Fibroblast of mammary gland (primary cell): ENCODE results near the gene CHMP6.

Source experiments
- DNase-seq: peaks from one replicate; pipeline ENCODE4 v3.0.0-alpha.2; 2010; ENCODE audit warnings: low read depth
- H3K4me3 ChIP-seq: 2 replicates; pipeline ENCODE4 v1.5.1; 2011; ENCODE audit warnings: low read depth, mild to moderate bottlenecking, low read length, moderate library complexity; ENCODE audit not compliant: control insufficient read depth
- TF ChIP-seq, protein P1 (sequence below): conservative IDR thresholded peaks from 2 replicates; pipeline ENCODE4 v1.5.1; 2011; ENCODE audit warnings: low read depth, low read length, inconsistent platforms; ENCODE audit not compliant: control insufficient read depth, insufficient read depth

Gene CHMP6

DNA sequence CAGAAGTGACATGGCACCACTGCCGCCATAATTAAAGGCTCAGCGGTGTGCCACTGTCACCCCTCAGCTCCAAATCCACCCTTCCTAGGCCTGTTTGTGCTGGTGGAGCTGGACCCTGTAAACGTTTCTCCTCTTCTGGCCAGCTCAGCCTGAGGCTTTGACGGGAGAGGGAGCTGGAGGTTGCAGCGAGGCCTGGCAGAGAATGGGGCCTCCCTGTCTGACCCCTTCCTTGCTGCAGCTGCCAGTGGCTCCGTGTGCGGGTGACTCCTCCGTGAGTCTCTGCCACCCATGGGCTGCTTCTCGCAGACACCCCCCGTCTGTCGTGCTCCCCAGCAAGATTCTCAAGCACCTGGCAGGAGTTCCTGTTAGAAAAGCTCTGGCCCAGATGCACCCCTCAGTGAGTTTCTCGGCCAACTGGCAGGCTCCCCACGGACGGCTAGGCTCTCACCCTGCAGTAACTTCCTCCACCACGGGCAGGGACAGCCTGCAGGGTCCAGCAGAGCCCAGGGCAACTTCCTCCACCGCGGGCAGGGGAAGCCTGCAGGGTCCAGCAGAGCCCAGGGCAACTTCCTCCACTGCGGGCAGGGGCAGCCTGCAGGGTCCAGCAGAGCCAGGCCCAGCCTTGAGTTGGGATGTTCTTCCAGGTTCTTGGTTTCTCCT, 4.7 kb upstream of the CHMP6 start:
- DNase-seq: no peak
- no peak overlapping the region for H3K4me3 ChIP-seq
- TF ChIP-seq, protein P1, sequence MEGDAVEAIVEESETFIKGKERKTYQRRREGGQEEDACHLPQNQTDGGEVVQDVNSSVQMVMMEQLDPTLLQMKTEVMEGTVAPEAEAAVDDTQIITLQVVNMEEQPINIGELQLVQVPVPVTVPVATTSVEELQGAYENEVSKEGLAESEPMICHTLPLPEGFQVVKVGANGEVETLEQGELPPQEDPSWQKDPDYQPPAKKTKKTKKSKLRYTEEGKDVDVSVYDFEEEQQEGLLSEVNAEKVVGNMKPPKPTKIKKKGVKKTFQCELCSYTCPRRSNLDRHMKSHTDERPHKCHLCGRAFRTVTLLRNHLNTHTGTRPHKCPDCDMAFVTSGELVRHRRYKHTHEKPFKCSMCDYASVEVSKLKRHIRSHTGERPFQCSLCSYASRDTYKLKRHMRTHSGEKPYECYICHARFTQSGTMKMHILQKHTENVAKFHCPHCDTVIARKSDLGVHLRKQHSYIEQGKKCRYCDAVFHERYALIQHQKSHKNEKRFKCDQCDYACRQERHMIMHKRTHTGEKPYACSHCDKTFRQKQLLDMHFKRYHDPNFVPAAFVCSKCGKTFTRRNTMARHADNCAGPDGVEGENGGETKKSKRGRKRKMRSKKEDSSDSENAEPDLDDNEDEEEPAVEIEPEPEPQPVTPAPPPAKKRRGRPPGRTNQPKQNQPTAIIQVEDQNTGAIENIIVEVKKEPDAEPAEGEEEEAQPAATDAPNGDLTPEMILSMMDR: no peak

DNA sequence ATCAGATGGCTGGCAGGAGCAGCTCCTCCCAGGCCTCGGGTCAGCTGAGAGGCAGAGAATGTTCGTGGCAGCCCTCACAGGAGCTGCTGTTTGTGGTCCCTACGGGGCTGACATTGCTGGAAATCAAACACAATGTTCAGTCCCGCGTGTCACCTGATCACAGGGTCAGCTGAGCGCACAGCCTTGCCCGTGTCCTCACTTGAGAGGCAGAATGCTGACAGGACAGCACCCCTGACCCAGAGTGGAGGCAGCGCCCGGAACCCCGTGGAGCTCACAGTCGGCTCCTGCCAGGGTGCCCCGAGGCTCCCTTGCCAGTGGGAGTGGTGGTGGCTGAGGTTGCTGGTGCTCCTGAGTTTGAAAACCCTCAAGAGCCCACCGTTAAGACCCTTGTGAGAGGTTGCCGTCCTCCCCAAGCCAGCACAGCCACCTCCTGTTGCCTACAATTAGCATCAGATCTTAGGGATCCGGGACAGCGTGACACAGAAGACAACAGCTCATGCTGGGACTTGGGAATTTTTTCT, 3.6 kb upstream of the CHMP6 start:
- no peak overlapping the region for H3K4me3 ChIP-seq
- DNase-seq: no peak
- TF ChIP-seq, protein P1: no peak

DNA sequence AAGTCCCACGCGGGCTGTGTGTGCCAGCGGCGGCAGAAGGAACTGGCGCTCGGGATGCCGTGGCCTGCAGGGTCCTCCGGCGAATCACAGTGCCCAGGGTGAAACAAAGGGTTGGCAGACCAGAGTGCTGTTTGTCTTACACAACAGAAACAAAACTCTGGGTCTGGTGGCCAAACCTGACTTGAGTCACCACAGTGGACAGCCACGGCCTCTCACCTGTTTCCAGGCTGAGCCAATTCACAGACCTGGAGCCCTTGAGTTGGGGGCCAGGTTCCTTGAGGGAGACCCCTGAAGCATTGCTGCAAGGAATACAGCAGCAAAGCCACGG, 2.1 kb upstream of the CHMP6 start:
- DNase-seq: no peak
- TF ChIP-seq, protein P1: no peak
- H3K4me3 ChIP-seq: no peak overlapping the region

DNA sequence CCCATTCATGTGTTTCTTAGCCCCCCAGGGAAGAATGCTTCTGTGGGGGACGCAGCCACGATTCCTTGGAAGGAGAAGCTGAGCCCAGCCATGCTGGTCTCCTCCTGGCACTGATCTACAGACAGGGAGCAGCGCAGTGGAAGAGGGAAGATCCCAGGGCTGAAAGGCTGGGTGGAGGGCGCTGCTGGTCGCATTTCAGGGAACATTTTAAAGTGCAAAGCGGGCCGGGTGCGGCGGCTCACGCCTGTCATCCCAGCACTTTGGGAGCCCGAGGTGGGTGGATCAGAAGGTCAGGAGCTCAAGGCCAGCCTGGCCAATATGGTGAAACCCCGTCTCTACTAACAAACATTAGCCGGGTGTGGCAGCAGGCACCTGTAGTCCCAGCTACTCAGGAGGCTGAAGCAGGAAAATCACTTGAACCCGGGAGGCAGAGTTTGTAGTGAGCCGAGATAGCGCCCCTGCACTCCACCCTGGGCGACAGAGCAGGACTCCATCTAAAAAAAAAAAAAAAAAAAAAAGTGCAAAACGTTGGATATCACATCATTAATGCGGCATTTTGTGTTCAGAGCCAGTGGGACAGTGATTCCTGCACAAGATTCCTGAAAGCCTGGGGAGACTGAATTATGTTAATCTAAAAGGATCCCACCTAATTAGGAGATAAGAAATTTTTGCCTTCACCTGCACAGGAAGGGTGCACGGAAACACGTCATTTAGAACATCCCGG, 558 bp upstream of the CHMP6 start:
- H3K4me3 ChIP-seq: peak overlapping the region; percentile 62
- no peak for DNase-seq
- TF ChIP-seq, protein P1: no peak

DNA sequence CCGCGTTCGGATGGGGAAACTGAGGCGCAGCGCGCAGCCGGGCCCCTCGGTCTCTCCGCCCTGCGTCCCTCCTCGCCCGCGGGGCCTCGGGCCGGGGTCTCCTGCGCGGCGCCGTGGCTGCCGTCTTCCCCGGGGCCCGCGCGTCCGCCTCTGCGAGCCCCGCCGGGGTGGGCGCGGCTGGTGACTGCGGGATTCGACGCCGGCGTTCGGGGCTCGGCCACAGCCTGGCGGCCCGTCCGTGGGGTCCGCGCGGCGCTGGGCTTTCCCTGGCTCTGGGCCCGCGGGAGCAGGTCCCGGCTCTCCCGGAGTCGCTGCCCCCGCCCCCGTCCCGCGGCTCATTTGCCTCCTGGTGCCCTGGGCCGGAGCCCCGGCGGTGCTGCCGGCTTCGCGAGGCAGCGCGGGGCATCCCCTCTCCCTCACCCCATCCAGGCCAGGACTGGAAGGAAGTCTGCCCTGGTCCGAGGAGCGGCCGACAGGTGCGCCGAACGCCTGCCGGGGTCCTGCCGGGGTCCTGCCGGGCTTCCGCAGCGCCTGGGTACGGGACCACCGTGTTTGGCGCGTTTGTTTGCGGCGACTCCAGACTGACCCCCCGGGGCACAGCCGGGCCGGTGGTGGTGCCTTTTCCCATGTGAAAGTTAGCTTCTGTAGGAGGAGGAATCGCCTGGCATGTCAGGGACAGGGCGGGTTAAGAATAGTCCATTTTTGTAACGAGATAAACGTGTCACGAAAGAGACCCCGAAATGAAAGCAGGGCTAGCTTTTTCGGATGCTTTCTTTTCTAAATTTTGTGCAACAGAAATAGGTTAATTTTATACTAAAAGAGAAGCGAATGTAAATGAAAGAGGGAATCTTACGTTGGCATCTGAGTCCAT, 671 bp downstream of the CHMP6 start:
- no peak for DNase-seq
- peak overlapping the region; percentile 62 for H3K4me3 ChIP-seq
- TF ChIP-seq, protein P1: no peak

DNA sequence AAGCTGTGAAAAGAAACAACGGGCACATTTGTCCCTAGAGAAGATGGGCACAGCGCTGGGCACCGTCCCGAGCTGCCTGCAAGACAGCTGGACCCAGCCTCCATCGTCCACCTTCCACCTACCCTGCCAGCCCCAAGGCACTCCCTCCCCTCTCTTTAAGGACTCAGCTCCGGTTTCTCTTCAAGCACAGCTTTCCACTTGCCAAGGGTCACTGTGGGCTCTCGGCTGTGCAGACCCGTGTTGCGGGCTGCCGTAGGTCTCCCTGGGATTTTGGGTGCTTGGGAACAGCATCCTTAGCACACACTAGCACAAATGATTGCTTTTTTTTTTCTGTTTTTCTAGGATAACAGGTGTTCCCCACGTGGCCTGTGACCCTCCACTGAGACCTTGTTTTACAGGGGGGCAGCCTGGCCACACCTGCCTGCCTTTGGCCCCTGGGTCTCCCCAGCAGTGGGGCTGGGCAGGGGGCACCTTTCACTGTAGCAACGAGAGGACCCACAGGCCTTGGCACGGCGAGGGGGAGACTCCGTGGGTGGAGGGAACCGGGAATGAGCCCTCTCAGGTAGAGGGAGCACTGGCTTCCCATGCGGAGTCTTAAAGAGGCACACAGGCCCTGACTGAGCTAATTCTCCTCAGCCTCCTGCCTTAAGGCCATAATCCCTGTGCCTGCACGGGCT, 1.4 kb downstream of the CHMP6 start:
- DNase-seq: no peak
- TF ChIP-seq, protein P1: no peak
- H3K4me3 ChIP-seq: peak overlapping the region; percentile 62
